OCI-LY7 (cell line): ENCODE measurements around the gene G3BP2. TPM values are rescaled to one million over a fixed set of nuclear protein-coding genes. Genes with fewer than 3 reads are reported as not detected.

Experiments used
- BruUV-seq: library from RNA; stranded (reverse); fragments of 400-500 nt; replicated peaks from 2 replicates; lab custom pipeline; 2021; lab: Mats Ljungman, UMichigan
- CTCF ChIA-PET: fragments of 300-600 bp; sonication (Branson Sonifier 250); formaldehyde crosslinking; loops from one replicate; lab custom pipeline; 2022; ENCODE audit warnings: antibody characterized with exemption; ENCODE audit not compliant: unreplicated experiment; lab: Charles Lee
- POLR2A ChIA-PET: fragments of 300-600 bp; sonication (Branson Sonifier 250); formaldehyde crosslinking; loops from one replicate; lab custom pipeline; 2022; ENCODE audit warnings: antibody characterized with exemption; lab: Charles Lee
- DNase-seq: peaks from one replicate; pipeline ENCODE4 v3.0.0-alpha.2; 2015; ENCODE audit warnings: low spot score
- H2AFZ ChIP-seq: fragments of 200-600 bp; sonication (generic), shearing (Covaris generic); 2 replicates; pipeline ENCODE4 v1.6.1; 2014; ENCODE audit warnings: mild to moderate bottlenecking, antibody characterized with exemption, low read length, moderate library complexity
- H3K27ac ChIP-seq: fragments of 200-600 bp; sonication (generic); 2 replicates; pipeline ENCODE4 v1.5.1; 2014; ENCODE audit warnings: mixed run types, low read depth, mild to moderate bottlenecking, moderate library complexity, low read length, inconsistent platforms; ENCODE audit not compliant: poor library complexity, severe bottlenecking
- H3K36me3 ChIP-seq: fragments of 200-600 bp; sonication (generic); 2 replicates; pipeline ENCODE4 v1.6.1; 2014; ENCODE audit warnings: mild to moderate bottlenecking, antibody characterized with exemption, low read length, moderate library complexity, mixed read lengths; ENCODE audit not compliant: insufficient read depth
- H3K4me1 ChIP-seq: fragments of 200-600 bp; sonication (generic); 2 replicates; pipeline ENCODE4 v1.5.1; 2014; ENCODE audit warnings: mild to moderate bottlenecking, low read length; ENCODE audit not compliant: insufficient read depth, poor library complexity, severe bottlenecking
- H3K4me2 ChIP-seq: fragments of 200-600 bp; sonication (generic); 2 replicates; pipeline ENCODE4 v1.6.1; 2014; ENCODE audit warnings: mild to moderate bottlenecking, low read length
- H3K4me3 ChIP-seq: fragments of 200-600 bp; sonication (generic); 2 replicates; pipeline ENCODE4 v1.5.1; 2014; ENCODE audit warnings: mild to moderate bottlenecking, low read depth, low read length; ENCODE audit not compliant: poor library complexity, severe bottlenecking
- H3K79me2 ChIP-seq: fragments of 200-600 bp; sonication (generic); 2 replicates; pipeline ENCODE4 v1.6.1; 2016; ENCODE audit warnings: low read depth, mild to moderate bottlenecking, low read length, moderate library complexity, mixed read lengths; ENCODE audit not compliant: insufficient read depth
- H3K9me2 ChIP-seq: fragments of 200-600 bp; sonication (generic); 2 replicates; pipeline ENCODE4 v1.6.1; 2016; ENCODE audit warnings: mild to moderate bottlenecking, low read length, mixed read lengths; ENCODE audit not compliant: insufficient read depth
- H3K9me3 ChIP-seq: fragments of 200-600 bp; sonication (generic); 2 replicates; pipeline ENCODE4 v1.6.1; 2014; ENCODE audit warnings: mild to moderate bottlenecking, mixed run types, low read length, mixed read lengths
- H4K20me1 ChIP-seq: fragments of 200-600 bp; sonication (generic); 2 replicates; pipeline ENCODE4 v1.6.1; 2014; ENCODE audit warnings: mild to moderate bottlenecking, antibody characterized with exemption, low read length, moderate library complexity, mixed read lengths; ENCODE audit not compliant: insufficient read depth
- EZH2phosphoT487 ChIP-seq: fragments of 200-600 bp; sonication (generic); IDR thresholded peaks from 2 replicates; pipeline ENCODE4 v1.6.1; 2018; ENCODE audit warnings: low read depth, borderline replicate concordance, mild to moderate bottlenecking, mixed run types, antibody characterized with exemption, low read length, moderate library complexity, mixed read lengths
- intact Hi-C: fragments of 100-400 bp; cut with micrococcal nuclease; formaldehyde crosslinking; loops from one replicate; pipeline ENCODE4 v1.10.0; 2022; ENCODE audit not compliant: unreplicated experiment
- total RNA-seq, 2 experiments: library from RNA; depleted of rRNA in 1 of 2; stranded (reverse); fragments of >200 nt in 1 of 2; shearing (Covaris generic) in 1 of 2; gene quantifications; 2 replicates each; pipeline ENCODE4 v1.2.3, GENCODE V29; 2014 to 2022
- TF ChIP-seq, protein P1 (sequence below): fragments of 200-600 bp; sonication (generic); conservative IDR thresholded peaks from 2 replicates; pipeline ENCODE4 v1.5.1; 2014; ENCODE audit warnings: mild to moderate bottlenecking, antibody characterized with exemption, low read length, moderate library complexity, mixed read lengths

G3BP2 gene
- total RNA-seq, 2 experiments from 2014 or later = 56.7 to 147 TPM

DNA sequence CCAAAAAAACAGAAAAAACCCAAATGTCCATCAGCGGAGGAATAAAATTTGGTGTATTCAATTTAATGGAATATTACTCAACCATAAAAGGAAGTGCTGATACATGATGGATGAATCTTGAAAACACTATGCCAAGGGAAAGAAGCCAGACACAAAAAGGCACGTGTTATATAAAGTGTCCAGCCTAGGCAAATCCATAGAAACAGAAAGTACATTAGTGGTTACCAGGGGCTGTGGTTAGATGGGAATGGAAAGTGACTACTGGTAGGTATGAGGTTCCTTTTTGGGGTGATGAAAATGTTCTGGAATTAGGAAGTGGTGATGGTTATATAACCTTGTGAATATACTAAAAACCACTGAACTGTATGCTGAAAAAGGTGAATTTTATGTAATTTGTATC, 39.4 kb downstream of the G3BP2 start:
- Histone ChIP-seq H3K36me3 (no peaks in the 10 kb centered on the region), H3K27ac (no peak overlapping the region), H3K79me2 (no peaks in the 10 kb centered on the region), H3K4me2 (no peak overlapping the region), H3K9me3 (no peaks in the 10 kb centered on the region), H3K4me3 (no peak overlapping the region), H3K9me2 (no peaks in the 10 kb centered on the region), H4K20me1 (no peaks in the 10 kb centered on the region), H2AFZ (no peak overlapping the region), H3K4me1 (no peaks in the 10 kb centered on the region)
- POLR2A ChIA-PET = no interaction called here
- TF ChIP-seq EZH2phosphoT487 = no peak
- TF ChIP-seq, protein P1, sequence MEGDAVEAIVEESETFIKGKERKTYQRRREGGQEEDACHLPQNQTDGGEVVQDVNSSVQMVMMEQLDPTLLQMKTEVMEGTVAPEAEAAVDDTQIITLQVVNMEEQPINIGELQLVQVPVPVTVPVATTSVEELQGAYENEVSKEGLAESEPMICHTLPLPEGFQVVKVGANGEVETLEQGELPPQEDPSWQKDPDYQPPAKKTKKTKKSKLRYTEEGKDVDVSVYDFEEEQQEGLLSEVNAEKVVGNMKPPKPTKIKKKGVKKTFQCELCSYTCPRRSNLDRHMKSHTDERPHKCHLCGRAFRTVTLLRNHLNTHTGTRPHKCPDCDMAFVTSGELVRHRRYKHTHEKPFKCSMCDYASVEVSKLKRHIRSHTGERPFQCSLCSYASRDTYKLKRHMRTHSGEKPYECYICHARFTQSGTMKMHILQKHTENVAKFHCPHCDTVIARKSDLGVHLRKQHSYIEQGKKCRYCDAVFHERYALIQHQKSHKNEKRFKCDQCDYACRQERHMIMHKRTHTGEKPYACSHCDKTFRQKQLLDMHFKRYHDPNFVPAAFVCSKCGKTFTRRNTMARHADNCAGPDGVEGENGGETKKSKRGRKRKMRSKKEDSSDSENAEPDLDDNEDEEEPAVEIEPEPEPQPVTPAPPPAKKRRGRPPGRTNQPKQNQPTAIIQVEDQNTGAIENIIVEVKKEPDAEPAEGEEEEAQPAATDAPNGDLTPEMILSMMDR = no peak
- CTCF ChIA-PET = no interaction called here
- no peak for DNase-seq
- no TSS peak for BruUV-seq
- intact Hi-C loops = no loop called here

DNA sequence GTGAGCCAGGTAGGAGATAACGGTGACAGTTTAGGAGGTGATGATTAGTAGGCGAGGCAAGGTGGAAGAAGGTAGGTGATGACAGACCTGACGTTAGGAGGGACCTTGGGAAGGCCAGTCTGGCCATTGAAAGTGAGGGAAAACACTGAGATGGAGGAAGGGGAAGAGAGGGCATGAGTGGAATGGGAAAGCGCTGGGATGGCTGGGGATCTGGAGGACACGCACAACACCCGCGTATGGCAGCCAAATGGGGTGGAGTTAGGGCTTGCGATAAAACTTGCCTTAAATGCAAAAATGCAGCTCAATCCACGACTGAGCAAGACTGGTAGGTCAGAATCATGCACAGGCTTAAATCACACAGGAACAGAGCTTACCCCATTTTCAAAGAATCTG, 42.3 kb downstream of the G3BP2 start:
- TF ChIP-seq, protein P1 = no peak
- TF ChIP-seq EZH2phosphoT487 = no peak
- Histone ChIP-seq H2AFZ (peak overlapping the region; percentile 90; the same call in 1 of the 2 replicates), H3K4me2 (peak overlapping the region; percentile 67; the same call in 1 of the 2 replicates), H3K4me1 (no peaks in the 10 kb centered on the region), H4K20me1 (no peaks in the 10 kb centered on the region), H3K27ac (no peak overlapping the region), H3K9me2 (no peaks in the 10 kb centered on the region), H3K4me3 (peak overlapping the region; percentile 58), H3K9me3 (no peaks in the 10 kb centered on the region), H3K36me3 (no peaks in the 10 kb centered on the region), H3K79me2 (no peaks in the 10 kb centered on the region)
- intact Hi-C loops = no loop called here
- no peak for DNase-seq
- no TSS peak for BruUV-seq
- ChIA-PET POLR2A (interaction anchor here (0.5 to 1.7 kb wide), 2 partner anchors 17 to 1012 kb away, joined by 3 to 6 read pairs; no protein-coding TSS in a partner anchor), CTCF (no interaction called here)

GRCh38 chr4:75630174-75630936, 42.9 kb downstream of the G3BP2 start, which contains the start of gene CDKL2:
CDKL2 (minus strand) TSS chr4:75630528; CDS start chr4:75625988, 4,540 bp downstream.
- ChIA-PET CTCF (no interaction called here), POLR2A (interaction anchor here (0.5 to 1.7 kb wide), 2 partner anchors 17 to 1012 kb away, joined by 3 to 6 read pairs; no protein-coding TSS in a partner anchor)
- peak within 1 kb of the TSS; percentile 67 for H3K4me2 ChIP-seq
- no peaks in the 10 kb centered on the region for H3K9me2 ChIP-seq
- intact Hi-C loops = no loop called here
- no peak for TF ChIP-seq EZH2phosphoT487
- TF ChIP-seq, protein P1 = no peak
- peak within 1 kb of the TSS; percentile 58 for H3K4me3 ChIP-seq
- no peaks in the 10 kb centered on the region for H3K79me2 ChIP-seq
- H3K4me1 ChIP-seq = no peaks in the 10 kb centered on the region
- no TSS peak for BruUV-seq
- H4K20me1 ChIP-seq = no peaks in the 10 kb centered on the region
- no peaks in the 10 kb centered on the region for H3K36me3 ChIP-seq
- H2AFZ ChIP-seq = peak within 1 kb of the TSS; percentile 90
- DNase-seq = peak; percentile 52
- H3K27ac ChIP-seq = no peak within 1 kb of the TSS
- H3K9me3 ChIP-seq = no peaks in the 10 kb centered on the region
